SU-DHL-6 (cell line): ENCODE results near the gene MGAM2.

ENCODE experiments used
- H2AFZ ChIP-seq: fragments of 200-600 bp; sonication (generic); 2 replicates; pipeline ENCODE4 v1.6.1; 2014; ENCODE audit warnings: low read depth, mild to moderate bottlenecking, moderate library complexity, mixed read lengths, antibody characterized with exemption, low read length; ENCODE audit not compliant: severe bottlenecking
- H3F3A ChIP-seq: fragments of 200-600 bp; shearing (Covaris generic); 2 replicates; pipeline ENCODE4 v1.6.0; 2016; ENCODE audit warnings: antibody characterized with exemption, mild to moderate bottlenecking; ENCODE audit not compliant: insufficient read depth
- H3K27ac ChIP-seq: fragments of 200-600 bp; sonication (generic); 2 replicates; pipeline ENCODE4 v1.5.1; 2016; ENCODE audit warnings: low read depth, mild to moderate bottlenecking, low read length, moderate library complexity, mixed read lengths
- H3K27me3 ChIP-seq: fragments of 200-600 bp; sonication (generic), shearing (Covaris generic); 2 replicates; pipeline ENCODE4 v1.6.0; 2014; ENCODE audit warnings: mild to moderate bottlenecking, low read length
- H3K36me3 ChIP-seq: fragments of 200-600 bp; sonication (generic); 2 replicates; pipeline ENCODE4 v1.6.1; 2014; ENCODE audit warnings: mild to moderate bottlenecking, low read length, mixed read lengths
- H3K4me2 ChIP-seq: fragments of 300-600, 200-600 bp; shearing (Covaris generic), sonication (generic); 2 replicates; pipeline ENCODE4 v1.6.0; 2014; ENCODE audit warnings: low read length, low read depth, mild to moderate bottlenecking; ENCODE audit not compliant: poor library complexity, severe bottlenecking
- H3K4me3 ChIP-seq: fragments of 200-600 bp; sonication (generic); 2 replicates; pipeline ENCODE4 v1.5.1; 2014; ENCODE audit warnings: antibody characterized with exemption, low read length, mild to moderate bottlenecking, mixed read lengths; ENCODE audit not compliant: insufficient read depth, poor library complexity, severe bottlenecking
- H3K79me2 ChIP-seq: fragments of 200-600 bp; sonication (generic); 2 replicates; pipeline ENCODE4 v1.6.1; 2014; ENCODE audit warnings: mild to moderate bottlenecking, low read length, moderate library complexity; ENCODE audit not compliant: insufficient read depth
- H3K9ac ChIP-seq: fragments of 200-600 bp; sonication (generic); 2 replicates; pipeline ENCODE4 v1.7.0; 2014; ENCODE audit warnings: mild to moderate bottlenecking, low read length
- H3K9me2 ChIP-seq: fragments of 200-600 bp; sonication (generic); replicated peaks from 2 replicates; pipeline ENCODE4 v1.6.1; 2014; ENCODE audit warnings: low read length; ENCODE audit not compliant: insufficient read depth
- H3K9me3 ChIP-seq: fragments of 200-600 bp; sonication (generic); 2 replicates; pipeline ENCODE4 v1.6.1; 2014; ENCODE audit warnings: low read length, mixed read lengths; ENCODE audit not compliant: insufficient read depth
- H4K20me1 ChIP-seq: fragments of 200-600 bp; sonication (generic); 2 replicates; pipeline ENCODE4 v1.6.1; 2014; ENCODE audit warnings: low read depth, mild to moderate bottlenecking, antibody characterized with exemption, low read length, moderate library complexity, mixed read lengths
- CTCF ChIP-seq: fragments of 200-600 bp; sonication (generic); IDR thresholded peaks from one replicate; pipeline ENCODE4 v1.5.1; 2017; ENCODE audit warnings: antibody characterized with exemption, mild to moderate bottlenecking, low read length, moderate library complexity; ENCODE audit not compliant: insufficient read depth, poor library complexity, severe bottlenecking
- EZH2phosphoT487 ChIP-seq: fragments of 200-600 bp; sonication (generic), shearing (Covaris generic); conservative IDR thresholded peaks from 2 replicates; pipeline ENCODE4 v1.6.1; 2018; ENCODE audit warnings: mild to moderate bottlenecking, antibody characterized with exemption, low read length, moderate library complexity, mixed read lengths

MGAM2 gene

GRCh38 chr7:142188846-142189245 is 77.3 kb downstream of the MGAM2 start:
- no peaks in the 10 kb centered on the region for H3K27me3 ChIP-seq

GRCh38 chr7:142194201-142194600 is 82.7 kb downstream of the MGAM2 start:
- Histone ChIP-seq H3K4me3 (no peak overlapping the region), H3F3A (no peaks in the 10 kb centered on the region), H4K20me1 (no peaks in the 10 kb centered on the region), H3K4me2 (no peak overlapping the region), H3K36me3 (no peaks in the 10 kb centered on the region), H3K27ac (no peak overlapping the region), H2AFZ (no peak overlapping the region), H3K79me2 (no peaks in the 10 kb centered on the region), H3K9me3 (no peaks in the 10 kb centered on the region), H3K9me2 (no peaks in the 10 kb centered on the region), H3K9ac (no peak overlapping the region), H3K27me3 (no peaks in the 10 kb centered on the region)
- TF ChIP-seq EZH2phosphoT487 (no peak), CTCF (no peak)

More at GRCh38 chr7:142188846-142189245, 77.3 kb downstream of the MGAM2 start:
- H3K27ac ChIP-seq: no peak overlapping the region
- H3K4me3 ChIP-seq: no peak overlapping the region
- no peak overlapping the region for H3K4me2 ChIP-seq
- no peaks in the 10 kb centered on the region for H3F3A ChIP-seq
- TF ChIP-seq EZH2phosphoT487: no peak
- TF ChIP-seq CTCF: no peak
- no peaks in the 10 kb centered on the region for H3K79me2 ChIP-seq
- H3K9ac ChIP-seq: no peak overlapping the region
- H2AFZ ChIP-seq: no peak overlapping the region
- H3K9me2 ChIP-seq: no peaks in the 10 kb centered on the region
- no peaks in the 10 kb centered on the region for H4K20me1 ChIP-seq
- no peaks in the 10 kb centered on the region for H3K36me3 ChIP-seq
- no peaks in the 10 kb centered on the region for H3K9me3 ChIP-seq

GRCh38 chr7:142196066-142196840 is 84.7 kb downstream of the MGAM2 start:
- H2AFZ ChIP-seq: no peak overlapping the region
- H3K9me2 ChIP-seq: no peaks in the 10 kb centered on the region
- H3K36me3 ChIP-seq: no peaks in the 10 kb centered on the region

More at GRCh38 chr7:142196066-142196840, 84.7 kb downstream of the MGAM2 start:
- Histone ChIP-seq H3K9me3 (no peaks in the 10 kb centered on the region), H3K4me2 (no peak overlapping the region), H3F3A (no peaks in the 10 kb centered on the region), H3K9ac (no peak overlapping the region), H3K79me2 (no peaks in the 10 kb centered on the region), H3K4me3 (no peak overlapping the region), H3K27ac (no peak overlapping the region), H4K20me1 (no peaks in the 10 kb centered on the region), H3K27me3 (no peaks in the 10 kb centered on the region)
- TF ChIP-seq CTCF (no peak), EZH2phosphoT487 (no peak)
